RWPE1 (cell line): ENCODE results near the gene PHYKPL.

Experiments
- CTCF ChIA-PET: fragments of 350-600 bp; sonication (Branson Sonifier 250); formaldehyde crosslinking; extraction: SDS; loops from one replicate; lab custom pipeline; 2021; lab: Yijun Ruan, JAX
- POLR2A ChIA-PET: fragments of 400-600 bp; formaldehyde crosslinking; extraction: SDS; loops from one replicate; lab custom pipeline; 2020; ENCODE audit warnings: antibody characterized with exemption; ENCODE audit not compliant: low non-redundant PET; lab: Yijun Ruan, JAX
- DNase-seq: peaks from one replicate; pipeline ENCODE4 v3.0.0; 2012; ENCODE audit warnings: low spot score
- H3K27ac ChIP-seq: fragments of 450-650 bp; 2 replicates; pipeline ENCODE4 v1.5.1; 2017
- CTCF ChIP-seq: fragments of 450-650 bp; conservative IDR thresholded peaks from 2 replicates; pipeline ENCODE4 v1.5.1; 2017; ENCODE audit warnings: low read depth, mild to moderate bottlenecking

Gene PHYKPL

GRCh38 chr5:178273665-178274541 lies 41.3 kb upstream of the PHYKPL start:
- POLR2A ChIA-PET, result interaction anchor here (0.6 kb wide), 1 partner anchor 280 kb away, joined by 3 read pairs; no protein-coding TSS in a partner anchor

GRCh38 chr5:178273041-178273440 lies 40.4 kb upstream of the PHYKPL start:
- no peak for DNase-seq
- CTCF ChIA-PET, result interaction anchor here (0.5 to 0.7 kb wide), 3 partner anchors 11 to 316 kb away, joined by 3 read pairs; no protein-coding TSS in a partner anchor
- POLR2A ChIA-PET, result interaction anchor here (0.6 kb wide), 1 partner anchor 281 kb away, joined by 3 read pairs; no protein-coding TSS in a partner anchor
- TF ChIP-seq CTCF, result no peak
- no peak overlapping the region for H3K27ac ChIP-seq

More at GRCh38 chr5:178273665-178274541, 41.3 kb upstream of the PHYKPL start:
- no peak for DNase-seq
- TF ChIP-seq CTCF, result no peak
- CTCF ChIA-PET, result interaction anchor here (0.5 to 0.7 kb wide), 3 partner anchors 10 to 278 kb away, joined by 3 to 5 read pairs (median 3); no protein-coding TSS in a partner anchor
- H3K27ac ChIP-seq, result no peak overlapping the region

GRCh38 chr5:178272591-178272990 lies 40.0 kb upstream of the PHYKPL start:
- ChIA-PET POLR2A (no interaction called here), CTCF (interaction anchor here (0.5 to 0.7 kb wide), 2 partner anchors 127 to 316 kb away, joined by 3 read pairs; no protein-coding TSS in a partner anchor)
- H3K27ac ChIP-seq, result no peak overlapping the region
- TF ChIP-seq CTCF, result no peak
- no peak for DNase-seq

- ChIA-PET CTCF (interaction anchor here (0.7 kb wide), 1 partner anchor 126 kb away, joined by 3 read pairs; no protein-coding TSS in a partner anchor), POLR2A (no interaction called here)
- no peak overlapping the region for H3K27ac ChIP-seq
- no peak for TF ChIP-seq CTCF
- DNase-seq, result no peak
Observed at GRCh38 chr5:178271726-178272479, 39.3 kb upstream of the PHYKPL start.

- DNase-seq, result no peak
- ChIA-PET CTCF (interaction anchor here (1.1 kb wide), 1 partner anchor 9 kb away, joined by 3 read pairs; no protein-coding TSS in a partner anchor), POLR2A (no interaction called here)
- no peak for TF ChIP-seq CTCF
- H3K27ac ChIP-seq, result no peak overlapping the region
Observed at GRCh38 chr5:178271231-178271630, 38.6 kb upstream of the PHYKPL start.

- ChIA-PET CTCF (interaction anchor here (0.6 kb wide), 2 partner anchors 8 to 52 kb away, joined by 3 read pairs; no protein-coding TSS in a partner anchor), POLR2A (no interaction called here)
- no peak for TF ChIP-seq CTCF
- H3K27ac ChIP-seq, result no peak overlapping the region
- no peak for DNase-seq
Observed at GRCh38 chr5:178269499-178269898, 36.9 kb upstream of the PHYKPL start.
